BE2C (cell line): ENCODE measurements around the gene ZNF302.
A peak's percentile ranks its signal among the peaks of the same experiment; 100 is the strongest.

ENCODE experiments used
- DNase-seq: peaks from one replicate; pipeline ENCODE4 v3.0.0-alpha.2; 2020
- H3K27me3 ChIP-seq: fragments of 250-450 bp; sonication (Bioruptor Pico); 2 replicates; pipeline ENCODE4 v1.5.1; 2020; ENCODE audit warnings: mild to moderate bottlenecking
- H3K36me3 ChIP-seq: fragments of 250-450 bp; sonication (Bioruptor Pico); 2 replicates; pipeline ENCODE4 v1.5.1; 2020; ENCODE audit warnings: mild to moderate bottlenecking
- H3K4me1 ChIP-seq: fragments of 250-450 bp; sonication (Bioruptor Pico); 2 replicates; pipeline ENCODE4 v1.5.1; 2020
- H3K4me3 ChIP-seq: 2 replicates; pipeline ENCODE4 v1.5.1; 2011; ENCODE audit warnings: low read depth, low read length
- H3K9me3 ChIP-seq: fragments of 250-450 bp; sonication (Bioruptor Pico); 2 replicates; pipeline ENCODE4 v1.5.1; 2020
- CTCF ChIP-seq: IDR thresholded peaks from 2 replicates; pipeline ENCODE4 v1.5.1; 2012; ENCODE audit warnings: mild to moderate bottlenecking, low read depth, low read length

Gene ZNF302

GRCh38 chr19:34733266-34733745 is 55.8 kb downstream of the ZNF302 start:
- no peaks in the 10 kb centered on the region for H3K9me3 ChIP-seq
- peak overlapping the region; percentile 78 for H3K4me3 ChIP-seq
- H3K27me3 ChIP-seq, result no peaks in the 10 kb centered on the region
- TF ChIP-seq CTCF, result no peak
- no peak for DNase-seq
- H3K4me1 ChIP-seq, result no peaks in the 10 kb centered on the region; the same call in 1 of the 2 replicates
- no peaks in the 10 kb centered on the region for H3K36me3 ChIP-seq

- Histone ChIP-seq H3K9me3 (no peaks in the 10 kb centered on the region), H3K27me3 (no peaks in the 10 kb centered on the region), H3K36me3 (no peaks in the 10 kb centered on the region), H3K4me1 (no peaks in the 10 kb centered on the region; the same call in 1 of the 2 replicates), H3K4me3 (peak within 1 kb of the TSS; percentile 78)
- TF ChIP-seq CTCF, result no peak
- peak; percentile 89 for DNase-seq
Observed at GRCh38 chr19:34733746-34734536, 56.5 kb downstream of the ZNF302 start, which contains the start of gene ZNF181. Gene ZNF181 (plus strand): TSS chr19:34734243. CDS start chr19:34735038, 795 bp downstream.

GRCh38 chr19:34734537-34735103 is 57.1 kb downstream of the ZNF302 start:
- Histone ChIP-seq H3K9me3 (no peaks in the 10 kb centered on the region), H3K36me3 (no peaks in the 10 kb centered on the region), H3K4me3 (peak overlapping the region; percentile 78), H3K27me3 (no peaks in the 10 kb centered on the region), H3K4me1 (no peaks in the 10 kb centered on the region; the same call in 1 of the 2 replicates)
- TF ChIP-seq CTCF, result no peak
- DNase-seq, result no peak
